PFSK-1 (cell line): Measurements from ENCODE around the gene ATP8B4.

ENCODE experiments used
- FOXP2 ChIP-seq: optimal IDR thresholded peaks from 2 replicates; pipeline ENCODE3; 2011; ENCODE audit warnings: borderline replicate concordance, control low read depth, inconsistent platforms; ENCODE audit not compliant: insufficient read depth; ENCODE audit errors: extremely low read length, extremely low read depth
- REST ChIP-seq, 2 experiments: IDR thresholded peaks; 2 replicates each; pipeline versions ENCODE4 v1.6.1 to v1.8.0; 2011 to 2012; ENCODE audit warnings: low read depth in 2 of 2, low read length in 2 of 2, control low read depth in 1 of 2, inconsistent platforms in 1 of 2, mild to moderate bottlenecking in 1 of 2, moderate library complexity in 1 of 2; ENCODE audit not compliant: insufficient read depth in 1 of 2
- SIN3A ChIP-seq: IDR thresholded peaks from 2 replicates; pipeline ENCODE4 v1.6.1; 2012; ENCODE audit warnings: mild to moderate bottlenecking, low read length, moderate library complexity, borderline replicate concordance; ENCODE audit not compliant: insufficient read depth
- TAF1 ChIP-seq: IDR thresholded peaks from 2 replicates; pipeline ENCODE4 v1.6.1; 2012; ENCODE audit warnings: low read length, control low read depth, borderline replicate concordance; ENCODE audit not compliant: insufficient read depth

GRCh38 chr15:50113992-50114780 is 4.8 kb downstream of the ATP8B4 start:
- TF ChIP-seq FOXP2 (no peak), SIN3A (no peak), REST (IDR thresholded peaks at IDR 0.05; ENCODE audit: insufficient read depth in 1 of 2, low read depth in 2 of 2, low read length in 2 of 2) (no peak), TAF1 (no peak)
